ENCODE data around the gene PIK3CB.
A peak's percentile ranks its signal among the peaks of the same experiment; 100 is the strongest.
"Not testable (repeated sequence)": the region's sequence is repeated elsewhere in the genome, so short reads cannot be mapped to it uniquely, and the experiment has no call there.

The PIK3CB gene

GRCh38 chr3:138862924-138863775 lies 28.4 kb upstream of the PIK3CB start:
- Histone ChIP-seq H3K4me3 (ENCODE audit: low read length) (peak overlapping the region; percentile 56), H3K4me1 (ENCODE audit: insufficient read depth, low read length) (peaks cover 30% of the 10 kb centered on the region; the same call in 1 of the 2 replicates), H3K27ac (ENCODE audit: low read length) (peak overlapping the region; percentile 83), H3K27me3 (ENCODE audit: insufficient read depth, low read length) (no peaks in the 10 kb centered on the region), H3K36me3 (ENCODE audit: insufficient read depth, low read depth, low read length) (no peaks in the 10 kb centered on the region), H3K9ac (ENCODE audit: low read depth, low read length) (peak overlapping the region; percentile 60), H3K9me3 (ENCODE audit: insufficient read depth, low read depth, low read length) (no peaks in the 10 kb centered on the region)

GRCh38 chr3:138862531-138862923 lies 27.8 kb upstream of the PIK3CB start:
- Histone ChIP-seq H3K4me3 (ENCODE audit: low read length) (peak overlapping the region; percentile 56), H3K27ac (ENCODE audit: low read length) (peak overlapping the region; percentile 83), H3K9ac (ENCODE audit: low read depth, low read length) (peak overlapping the region; percentile 60), H3K9me3 (ENCODE audit: insufficient read depth, low read depth, low read length) (no peaks in the 10 kb centered on the region), H3K27me3 (ENCODE audit: insufficient read depth, low read length) (no peaks in the 10 kb centered on the region), H3K4me1 (ENCODE audit: insufficient read depth, low read length) (peaks cover 30% of the 10 kb centered on the region; the same call in 1 of the 2 replicates), H3K36me3 (ENCODE audit: insufficient read depth, low read depth, low read length) (no peaks in the 10 kb centered on the region)

DNA sequence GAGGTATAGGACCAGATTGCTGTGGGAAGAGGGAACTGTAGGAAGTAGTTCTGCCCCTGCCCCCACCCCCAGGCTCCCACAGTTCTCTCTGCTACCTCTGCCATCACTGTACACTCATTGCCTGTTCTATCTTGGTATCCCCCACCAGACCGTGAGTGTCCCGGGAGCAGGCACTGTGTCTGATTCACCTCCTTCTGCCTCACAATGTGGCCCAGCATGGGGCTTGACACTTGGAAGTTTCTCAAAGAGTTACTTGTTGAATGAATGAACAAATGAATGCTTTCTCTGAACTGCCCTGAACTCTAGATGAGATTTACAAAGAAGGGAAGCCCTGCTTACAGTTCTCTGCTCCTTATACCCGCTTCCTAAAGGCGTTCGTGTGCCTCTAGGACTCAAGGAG lies 27.1 kb upstream of the PIK3CB start:
- no peaks in the 10 kb centered on the region for H3K27me3 ChIP-seq (ENCODE audit: insufficient read depth, low read length)
- peak overlapping the region; percentile 83 for H3K27ac ChIP-seq (ENCODE audit: low read length)
- no peaks in the 10 kb centered on the region for H3K36me3 ChIP-seq (ENCODE audit: insufficient read depth, low read depth, low read length)
- H3K4me1 ChIP-seq (ENCODE audit: insufficient read depth, low read length) = peaks cover 30% of the 10 kb centered on the region; the same call in 1 of the 2 replicates
- no peaks in the 10 kb centered on the region for H3K9me3 ChIP-seq (ENCODE audit: insufficient read depth, low read depth, low read length)
- H3K9ac ChIP-seq (ENCODE audit: low read depth, low read length) = peak overlapping the region; percentile 60; the same call in 1 of the 2 replicates
- peak overlapping the region; percentile 56; the same call in 1 of the 2 replicates for H3K4me3 ChIP-seq (ENCODE audit: low read length)

DNA sequence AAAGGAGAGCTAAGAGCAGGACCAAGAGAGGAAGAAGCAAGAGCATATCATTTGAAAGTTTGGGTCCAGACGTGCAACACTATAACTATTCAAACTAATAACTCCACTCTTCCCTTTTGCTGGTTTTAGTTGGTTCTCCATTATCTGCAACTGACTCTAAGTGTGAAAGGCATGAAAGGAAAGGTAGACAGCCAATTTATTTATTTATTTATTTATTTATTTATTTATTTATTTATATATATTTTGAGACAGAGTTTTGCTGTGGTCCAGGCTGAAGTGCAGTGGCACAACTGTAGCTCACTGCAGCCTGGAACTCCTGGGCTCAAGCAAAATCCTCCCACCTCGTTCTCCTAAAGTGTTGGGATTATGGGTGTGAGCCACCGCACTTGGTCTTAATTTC lies 22.1 kb upstream of the PIK3CB start:
- H3K9me3 ChIP-seq (ENCODE audit: insufficient read depth, low read depth, low read length) = no peaks in the 10 kb centered on the region
- no peaks in the 10 kb centered on the region for H3K36me3 ChIP-seq (ENCODE audit: insufficient read depth, low read depth, low read length)

GRCh38 chr3:138854940-138855339 lies 20.2 kb upstream of the PIK3CB start:
- H3K4me3 ChIP-seq (ENCODE audit: low read length) = no peak overlapping the region
- no peak overlapping the region for H3K27ac ChIP-seq (ENCODE audit: low read length)
- H3K4me1 ChIP-seq (ENCODE audit: insufficient read depth, low read length) = peaks cover 3% of the 10 kb centered on the region; the same call in 1 of the 2 replicates
- no peaks in the 10 kb centered on the region for H3K9me3 ChIP-seq (ENCODE audit: insufficient read depth, low read depth, low read length)
- H3K36me3 ChIP-seq (ENCODE audit: insufficient read depth, low read depth, low read length) = no peaks in the 10 kb centered on the region
- no peaks in the 10 kb centered on the region for H3K27me3 ChIP-seq (ENCODE audit: insufficient read depth, low read length)
- H3K9ac ChIP-seq (ENCODE audit: low read depth, low read length) = no peak overlapping the region

More for the DNA sequence above, 22.1 kb upstream of the PIK3CB start:
- H3K4me3 ChIP-seq (ENCODE audit: low read length) = no peak overlapping the region
- no peak overlapping the region for H3K9ac ChIP-seq (ENCODE audit: low read depth, low read length)
- no peak overlapping the region for H3K27ac ChIP-seq (ENCODE audit: low read length)
- H3K27me3 ChIP-seq (ENCODE audit: insufficient read depth, low read length) = no peaks in the 10 kb centered on the region
- H3K4me1 ChIP-seq (ENCODE audit: insufficient read depth, low read length) = peaks cover 9% of the 10 kb centered on the region; the same call in 1 of the 2 replicates

DNA sequence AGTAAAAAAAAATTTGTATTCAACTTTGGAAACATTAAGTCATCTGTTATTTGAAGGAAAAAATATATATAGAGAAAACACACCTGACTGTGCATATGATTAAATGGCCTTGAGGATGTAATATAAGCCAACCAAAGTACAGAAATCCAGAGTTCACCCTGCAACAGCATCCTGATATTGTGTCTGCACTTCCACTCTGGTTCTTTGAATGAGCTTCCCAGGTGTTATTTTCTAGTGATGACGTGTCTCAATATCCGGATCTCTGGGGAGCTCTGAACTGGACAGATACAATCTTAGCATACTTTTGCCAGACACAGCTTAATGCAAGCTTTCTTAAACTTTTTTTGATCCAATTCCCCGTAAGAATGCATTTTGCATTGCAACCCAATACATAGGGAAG lies 19.5 kb upstream of the PIK3CB start:
- no peak overlapping the region for H3K27ac ChIP-seq (ENCODE audit: low read length)
- peaks cover 8% of the 10 kb centered on the region; the same call in 1 of the 2 replicates for H3K4me1 ChIP-seq (ENCODE audit: insufficient read depth, low read length)
- no peaks in the 10 kb centered on the region for H3K27me3 ChIP-seq (ENCODE audit: insufficient read depth, low read length)
- H3K9me3 ChIP-seq (ENCODE audit: insufficient read depth, low read depth, low read length) = no peaks in the 10 kb centered on the region
- no peak overlapping the region for H3K9ac ChIP-seq (ENCODE audit: low read depth, low read length)
- H3K36me3 ChIP-seq (ENCODE audit: insufficient read depth, low read depth, low read length) = no peaks in the 10 kb centered on the region
- no peak overlapping the region for H3K4me3 ChIP-seq (ENCODE audit: low read length)

GRCh38 chr3:138850151-138850550 lies 15.4 kb upstream of the PIK3CB start:
- no peaks in the 10 kb centered on the region for H3K36me3 ChIP-seq (ENCODE audit: insufficient read depth, low read depth, low read length)
- H3K9me3 ChIP-seq (ENCODE audit: insufficient read depth, low read depth, low read length) = no peaks in the 10 kb centered on the region
- H3K4me3 ChIP-seq (ENCODE audit: low read length) = no peak overlapping the region
- no peak overlapping the region for H3K27ac ChIP-seq (ENCODE audit: low read length)
- H3K9ac ChIP-seq (ENCODE audit: low read depth, low read length) = no peak overlapping the region
- H3K4me1 ChIP-seq (ENCODE audit: insufficient read depth, low read length) = peaks cover 27% of the 10 kb centered on the region; the same call in 1 of the 2 replicates
- no peaks in the 10 kb centered on the region for H3K27me3 ChIP-seq (ENCODE audit: insufficient read depth, low read length)

GRCh38 chr3:138849222-138849940 lies 14.7 kb upstream of the PIK3CB start:
- H3K4me1 ChIP-seq (ENCODE audit: insufficient read depth, low read length) = peaks cover 29% of the 10 kb centered on the region; the same call in 1 of the 2 replicates
- H3K9ac ChIP-seq (ENCODE audit: low read depth, low read length) = no peak overlapping the region
- no peaks in the 10 kb centered on the region for H3K27me3 ChIP-seq (ENCODE audit: insufficient read depth, low read length)
- no peaks in the 10 kb centered on the region for H3K9me3 ChIP-seq (ENCODE audit: insufficient read depth, low read depth, low read length)
- H3K27ac ChIP-seq (ENCODE audit: low read length) = no peak overlapping the region
- no peak overlapping the region for H3K4me3 ChIP-seq (ENCODE audit: low read length)
- no peaks in the 10 kb centered on the region for H3K36me3 ChIP-seq (ENCODE audit: insufficient read depth, low read depth, low read length)

DNA sequence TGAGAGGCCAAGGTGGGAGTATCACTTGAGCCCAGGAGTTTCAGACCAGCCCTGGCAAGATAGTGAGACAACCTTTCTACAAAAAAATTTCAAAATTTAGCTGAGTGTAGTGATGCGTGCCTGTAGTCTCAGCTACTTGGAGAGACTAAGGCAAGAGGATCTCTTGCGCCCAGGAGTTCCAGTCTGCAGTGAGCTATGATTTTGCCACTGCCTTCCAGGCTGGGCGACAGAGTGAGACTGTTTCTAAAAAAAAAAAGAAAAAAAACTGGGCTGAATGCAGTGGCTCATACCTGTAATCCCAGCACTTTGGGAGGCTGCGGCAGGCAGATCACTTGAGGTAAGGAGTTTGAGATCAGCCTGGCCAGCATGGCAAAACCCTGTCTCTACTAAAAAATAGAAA lies 14.0 kb upstream of the PIK3CB start:
- Histone ChIP-seq H3K4me3 (ENCODE audit: low read length) (no peak overlapping the region), H3K27me3 (ENCODE audit: insufficient read depth, low read length) (no peaks in the 10 kb centered on the region), H3K4me1 (ENCODE audit: insufficient read depth, low read length) (peaks cover 29% of the 10 kb centered on the region; the same call in 1 of the 2 replicates), H3K9ac (ENCODE audit: low read depth, low read length) (no peak overlapping the region), H3K36me3 (ENCODE audit: insufficient read depth, low read depth, low read length) (no peaks in the 10 kb centered on the region), H3K9me3 (ENCODE audit: insufficient read depth, low read depth, low read length) (no peaks in the 10 kb centered on the region), H3K27ac (ENCODE audit: low read length) (no peak overlapping the region)

DNA sequence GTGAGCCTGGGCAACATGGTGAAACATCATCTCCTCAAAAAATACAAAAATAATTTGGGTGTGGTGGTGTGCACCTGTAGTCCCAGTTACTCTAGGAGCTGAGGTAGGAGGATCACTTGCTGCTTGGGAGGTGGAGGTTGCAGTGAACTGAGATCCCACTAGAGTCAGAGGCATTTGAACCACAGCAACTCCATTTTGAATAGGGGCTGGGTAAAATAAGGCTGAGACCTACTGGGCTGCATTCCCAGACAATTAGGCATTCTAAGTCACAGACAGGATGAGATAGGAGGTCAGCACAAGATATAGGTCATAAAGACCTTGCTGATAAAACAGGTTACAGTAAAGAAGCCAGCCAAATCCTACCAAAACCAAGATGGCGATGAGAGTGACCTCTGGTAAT lies 12.1 kb upstream of the PIK3CB start:
- H3K27me3 ChIP-seq (ENCODE audit: insufficient read depth, low read length); H3K9me3 ChIP-seq (ENCODE audit: insufficient read depth, low read depth, low read length); H3K36me3 ChIP-seq (ENCODE audit: insufficient read depth, low read depth, low read length): not testable (repeated sequence)
- Histone ChIP-seq H3K4me3 (ENCODE audit: low read length) (peak overlapping the region; percentile 39; the same call in 1 of the 2 replicates), H3K4me1 (ENCODE audit: insufficient read depth, low read length) (peaks cover 34% of the 10 kb centered on the region; the same call in 1 of the 2 replicates), H3K9ac (ENCODE audit: low read depth, low read length) (peak overlapping the region; percentile 64; the same call in 1 of the 2 replicates), H3K27ac (ENCODE audit: low read length) (peak overlapping the region; percentile 90)

DNA sequence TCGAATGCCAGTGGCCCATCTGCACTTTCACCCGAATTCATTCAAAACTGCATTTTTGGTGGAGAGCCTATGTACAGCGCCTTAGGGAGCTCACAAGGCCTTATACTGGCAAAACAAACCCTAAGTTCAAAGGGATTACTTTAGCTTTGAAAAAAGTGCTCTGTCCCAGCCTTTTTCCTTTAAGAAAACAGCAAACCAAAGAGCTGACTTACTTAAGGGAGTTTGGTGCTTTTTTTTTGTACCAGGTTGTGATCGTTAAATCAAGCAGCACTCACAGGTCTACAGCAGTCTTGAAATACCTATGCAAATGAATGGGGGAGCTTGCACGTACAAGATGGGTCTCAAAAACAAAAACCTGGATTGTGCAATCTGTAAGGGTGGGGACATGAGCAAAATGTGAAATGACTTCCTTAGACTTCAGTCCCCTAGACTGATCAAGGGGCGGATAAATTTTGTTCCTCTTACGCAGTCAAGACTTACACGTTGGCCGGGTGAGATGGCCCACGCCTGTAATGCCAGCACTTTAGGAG lies 11.6 kb upstream of the PIK3CB start:
- Histone ChIP-seq H3K27me3 (ENCODE audit: insufficient read depth, low read length) (no peaks in the 10 kb centered on the region), H3K36me3 (ENCODE audit: insufficient read depth, low read depth, low read length) (no peaks in the 10 kb centered on the region), H3K4me3 (ENCODE audit: low read length) (peak overlapping the region; percentile 39), H3K27ac (ENCODE audit: low read length) (peak overlapping the region; percentile 90), H3K9ac (ENCODE audit: low read depth, low read length) (peak overlapping the region; percentile 64; the same call in 1 of the 2 replicates), H3K4me1 (ENCODE audit: insufficient read depth, low read length) (peaks cover 34% of the 10 kb centered on the region; the same call in 1 of the 2 replicates), H3K9me3 (ENCODE audit: insufficient read depth, low read depth, low read length) (no peaks in the 10 kb centered on the region)

Measured in iPS-20b (cell line).